Measurements from ENCODE around the gene KLF6.

Gene KLF6

DNA sequence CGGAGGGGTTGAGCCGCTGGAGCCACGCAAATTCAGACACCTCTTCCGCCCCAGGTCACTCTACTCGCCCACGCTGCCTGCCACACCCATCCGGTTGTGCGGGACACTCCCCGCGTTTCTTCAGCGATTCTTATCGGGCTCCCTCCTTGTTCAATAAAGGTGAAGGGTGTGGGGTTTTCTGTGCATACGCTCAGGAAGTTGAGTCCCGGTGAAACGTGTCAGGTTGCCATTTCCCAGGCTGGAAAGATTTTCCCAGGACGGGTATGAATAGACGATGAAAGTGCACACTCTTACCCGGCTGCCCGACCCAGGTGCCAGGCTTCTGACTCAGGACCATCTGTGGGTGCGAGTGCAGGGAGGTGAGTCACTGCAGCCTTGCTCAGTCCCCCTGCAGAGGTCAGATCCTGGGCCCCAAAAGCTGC lies 22.0 kb downstream of the KLF6 start:
- H3K27ac ChIP-seq (ENCODE audit: low read depth, low read length, severe bottlenecking) = no peak overlapping the region

DNA sequence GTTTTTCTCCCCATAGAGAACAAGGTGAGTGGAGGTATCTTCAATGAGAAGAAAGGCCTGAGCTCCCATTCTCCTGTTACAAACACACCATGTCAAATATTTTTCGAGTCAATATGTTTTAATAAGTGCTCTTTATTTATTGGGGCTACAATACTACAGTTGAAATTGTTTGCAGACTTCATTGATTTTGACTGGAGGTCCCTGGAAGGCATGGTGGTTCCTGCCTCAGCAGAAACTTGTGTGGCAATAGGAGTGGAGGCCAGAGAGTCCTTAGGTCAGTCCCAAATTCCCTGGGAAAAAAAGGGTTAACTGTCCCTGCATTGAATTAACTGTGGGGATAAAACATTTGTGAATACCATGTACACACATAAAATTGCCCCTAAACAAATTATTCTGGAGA lies 22.7 kb downstream of the KLF6 start:
- Histone ChIP-seq H3K36me3 (ENCODE audit: control insufficient read depth, insufficient read depth, low read length) (no peaks in the 10 kb centered on the region), H3K4me1 (ENCODE audit: control insufficient read depth, insufficient read depth, low read length, poor library complexity, severe bottlenecking) (peaks cover 50% of the 10 kb centered on the region), H3K9me3 (ENCODE audit: control insufficient read depth, low read length) (no peaks in the 10 kb centered on the region), H3K4me3 (ENCODE audit: extremely low read depth, insufficient read depth, low read length, poor library complexity, severe bottlenecking) (no peak overlapping the region), H3K27ac (ENCODE audit: low read depth, low read length, severe bottlenecking) (no peak overlapping the region)
- no CpG with 5 or more reads among the region's 1 CpG for WGBS, 2 experiments (ENCODE audit: insufficient coverage in 2 of 2)

More for the DNA sequence above, 22.0 kb downstream of the KLF6 start:
- H3K4me3 ChIP-seq (ENCODE audit: extremely low read depth, insufficient read depth, low read length, poor library complexity, severe bottlenecking) = no peak overlapping the region
- 92 to 94% methylated on average over 20 of the region's 20 CpGs for WGBS, 2 experiments (ENCODE audit: insufficient coverage in 2 of 2)
- H3K9me3 ChIP-seq (ENCODE audit: control insufficient read depth, low read length) = no peaks in the 10 kb centered on the region
- peaks cover 43% of the 10 kb centered on the region for H3K4me1 ChIP-seq (ENCODE audit: control insufficient read depth, insufficient read depth, low read length, poor library complexity, severe bottlenecking)
- H3K36me3 ChIP-seq (ENCODE audit: control insufficient read depth, insufficient read depth, low read length) = no peaks in the 10 kb centered on the region

DNA sequence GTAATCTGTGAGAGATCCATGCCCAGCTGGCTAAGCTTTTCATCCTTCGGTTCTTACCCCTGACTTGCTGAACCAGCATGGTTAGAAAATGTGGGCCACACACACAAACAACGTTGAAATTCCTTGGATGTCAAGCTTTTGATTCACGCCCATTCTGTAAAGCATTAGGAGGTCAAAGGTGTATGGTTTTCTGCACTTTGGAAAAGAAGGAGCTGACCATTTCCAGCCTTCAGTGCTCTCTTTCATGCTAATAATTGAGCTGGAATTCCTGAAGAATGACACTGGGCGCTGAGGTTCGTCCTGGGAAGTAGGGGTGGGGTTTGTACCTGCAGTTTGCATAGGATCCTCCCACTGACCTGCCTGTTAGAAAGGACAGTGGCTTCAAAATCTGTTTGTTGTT lies 23.1 kb downstream of the KLF6 start:
- Histone ChIP-seq H3K4me3 (ENCODE audit: extremely low read depth, insufficient read depth, low read length, poor library complexity, severe bottlenecking) (no peak overlapping the region), H3K4me1 (ENCODE audit: control insufficient read depth, insufficient read depth, low read length, poor library complexity, severe bottlenecking) (peaks cover 53% of the 10 kb centered on the region), H3K36me3 (ENCODE audit: control insufficient read depth, insufficient read depth, low read length) (no peaks in the 10 kb centered on the region), H3K9me3 (ENCODE audit: control insufficient read depth, low read length) (no peaks in the 10 kb centered on the region), H3K27ac (ENCODE audit: low read depth, low read length, severe bottlenecking) (no peak overlapping the region)
- WGBS, 2 experiments (ENCODE audit: insufficient coverage in 2 of 2) = 29 to 40% methylated on average over 4 to 5 of the region's 5 CpGs

DNA sequence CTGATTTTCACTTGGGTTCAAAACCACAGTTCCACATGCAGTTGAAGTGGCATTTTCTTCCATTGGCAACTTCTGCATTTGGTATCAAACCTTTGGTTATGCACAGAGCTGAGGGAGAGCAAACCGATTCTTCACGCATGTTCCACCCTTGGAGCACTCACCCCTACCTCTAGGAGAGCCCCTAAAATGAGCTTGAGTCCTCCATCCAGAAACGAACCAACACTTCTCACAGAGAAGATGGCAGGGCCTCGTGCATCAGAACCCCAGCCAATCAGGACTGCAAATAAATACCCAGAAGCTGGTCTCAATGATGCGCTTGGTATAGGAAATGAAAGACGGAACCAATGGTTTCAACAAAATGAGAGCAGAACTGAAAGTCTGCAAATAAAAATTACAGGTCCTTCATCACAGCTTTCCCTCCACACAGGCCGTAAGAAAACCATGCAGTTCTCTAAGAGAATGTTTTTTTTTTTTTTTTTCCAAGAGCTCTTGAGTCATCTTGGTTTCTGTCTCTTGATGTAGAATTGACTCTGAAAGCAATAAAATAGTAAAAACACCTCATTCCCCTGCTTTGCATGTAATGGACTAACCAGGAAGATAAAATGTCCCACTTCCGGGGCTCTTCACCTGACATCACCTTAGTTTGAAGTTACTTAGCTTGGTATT lies 23.9 kb downstream of the KLF6 start:
- Histone ChIP-seq H3K4me3 (ENCODE audit: extremely low read depth, insufficient read depth, low read length, poor library complexity, severe bottlenecking) (no peak overlapping the region), H3K27ac (ENCODE audit: low read depth, low read length, severe bottlenecking) (no peak overlapping the region), H3K36me3 (ENCODE audit: control insufficient read depth, insufficient read depth, low read length) (no peaks in the 10 kb centered on the region), H3K4me1 (ENCODE audit: control insufficient read depth, insufficient read depth, low read length, poor library complexity, severe bottlenecking) (peaks cover 56% of the 10 kb centered on the region), H3K9me3 (ENCODE audit: control insufficient read depth, low read length) (no peaks in the 10 kb centered on the region)
- WGBS, 2 experiments (ENCODE audit: insufficient coverage in 2 of 2) = 89 to 100% methylated on average over 3 of the region's 8 CpGs

DNA sequence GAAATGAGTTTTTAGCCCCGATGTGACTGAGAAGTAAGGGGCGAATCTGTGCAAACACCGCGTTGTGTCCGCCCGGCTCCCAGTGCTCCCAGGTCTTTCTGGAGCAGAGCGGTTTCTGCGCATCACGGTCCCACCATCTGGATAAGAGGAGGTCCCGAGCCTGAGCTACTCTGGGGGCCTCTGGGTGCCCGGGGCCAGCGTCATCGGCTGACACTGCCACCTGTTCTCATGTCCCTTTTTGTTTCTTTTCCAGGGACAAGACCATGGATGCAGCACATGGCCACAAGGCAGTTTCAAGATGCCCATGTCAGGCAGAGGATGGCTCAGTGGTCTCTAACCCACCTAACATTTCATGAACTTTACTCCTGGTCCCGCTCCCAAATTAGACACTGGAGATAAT lies 24.9 kb downstream of the KLF6 start:
- no peaks in the 10 kb centered on the region for H3K9me3 ChIP-seq (ENCODE audit: control insufficient read depth, low read length)
- peaks cover 66% of the 10 kb centered on the region for H3K4me1 ChIP-seq (ENCODE audit: control insufficient read depth, insufficient read depth, low read length, poor library complexity, severe bottlenecking)
- no peak overlapping the region for H3K27ac ChIP-seq (ENCODE audit: low read depth, low read length, severe bottlenecking)
- no peak overlapping the region for H3K4me3 ChIP-seq (ENCODE audit: extremely low read depth, insufficient read depth, low read length, poor library complexity, severe bottlenecking)
- WGBS, 2 experiments (ENCODE audit: insufficient coverage in 2 of 2) = 96 to 99% methylated on average over 12 to 13 of the region's 14 CpGs
- no peaks in the 10 kb centered on the region for H3K36me3 ChIP-seq (ENCODE audit: control insufficient read depth, insufficient read depth, low read length)

DNA sequence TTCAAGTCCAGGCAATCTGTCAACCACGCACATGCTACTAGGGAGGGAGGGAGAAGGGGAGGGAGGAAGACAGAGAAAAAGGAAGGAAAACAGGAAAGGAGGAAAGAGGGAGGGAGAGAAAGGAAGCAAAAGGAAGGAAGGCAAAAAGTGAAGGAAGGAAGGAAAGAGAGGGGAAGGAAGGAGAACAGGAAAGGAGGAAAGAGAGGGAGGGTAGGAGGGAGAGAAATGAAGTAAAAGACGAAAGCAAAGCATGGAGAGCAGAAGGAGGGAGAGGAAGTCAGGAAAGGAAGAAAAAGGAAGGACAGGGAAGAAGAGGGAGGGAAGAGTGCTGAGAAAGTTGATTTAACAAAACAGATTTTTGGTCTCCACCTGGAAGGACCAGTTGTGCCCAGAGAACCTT lies 25.6 kb downstream of the KLF6 start:
- no peak overlapping the region for H3K4me3 ChIP-seq (ENCODE audit: extremely low read depth, insufficient read depth, low read length, poor library complexity, severe bottlenecking)
- H3K4me1 ChIP-seq (ENCODE audit: control insufficient read depth, insufficient read depth, low read length, poor library complexity, severe bottlenecking) = peaks cover 73% of the 10 kb centered on the region
- H3K27ac ChIP-seq (ENCODE audit: low read depth, low read length, severe bottlenecking) = no peak overlapping the region
- H3K9me3 ChIP-seq (ENCODE audit: control insufficient read depth, low read length) = no peaks in the 10 kb centered on the region
- no peaks in the 10 kb centered on the region for H3K36me3 ChIP-seq (ENCODE audit: control insufficient read depth, insufficient read depth, low read length)
- 96% methylated on average over 2 of the region's 2 CpGs for WGBS, 2 experiments (ENCODE audit: insufficient coverage in 2 of 2)

DNA sequence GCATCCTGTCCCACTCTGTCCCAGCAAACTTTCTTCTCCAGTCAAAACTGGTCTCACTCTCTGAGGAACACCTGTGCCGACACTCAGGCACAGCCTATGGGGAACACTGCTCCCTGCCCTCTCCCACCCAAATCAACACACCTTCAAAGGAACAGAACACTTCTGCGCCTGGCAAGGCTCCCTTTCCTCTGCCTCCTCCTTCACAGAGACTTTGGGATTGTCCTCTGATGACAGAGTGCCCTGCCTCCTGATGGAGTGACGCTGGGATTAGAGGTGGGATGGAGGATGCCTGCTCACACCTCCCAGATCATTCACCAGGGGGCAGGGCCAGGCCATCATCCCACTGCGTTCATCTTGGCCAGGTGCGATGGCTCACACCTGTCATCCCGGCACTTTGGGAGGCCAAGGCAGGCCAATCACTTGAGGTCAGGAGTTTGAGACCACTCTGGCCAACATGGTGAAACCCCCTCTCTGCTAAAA lies 26.5 kb downstream of the KLF6 start:
- WGBS, 2 experiments (ENCODE audit: insufficient coverage in 2 of 2) = 91 to 97% methylated on average over 3 to 4 of the region's 6 CpGs
- no peak overlapping the region for H3K4me3 ChIP-seq (ENCODE audit: extremely low read depth, insufficient read depth, low read length, poor library complexity, severe bottlenecking)
- no peak overlapping the region for H3K27ac ChIP-seq (ENCODE audit: low read depth, low read length, severe bottlenecking)
- H3K36me3 ChIP-seq (ENCODE audit: control insufficient read depth, insufficient read depth, low read length) = no peaks in the 10 kb centered on the region
- no peaks in the 10 kb centered on the region for H3K9me3 ChIP-seq (ENCODE audit: control insufficient read depth, low read length)
- peaks cover 67% of the 10 kb centered on the region for H3K4me1 ChIP-seq (ENCODE audit: control insufficient read depth, insufficient read depth, low read length, poor library complexity, severe bottlenecking)

DNA sequence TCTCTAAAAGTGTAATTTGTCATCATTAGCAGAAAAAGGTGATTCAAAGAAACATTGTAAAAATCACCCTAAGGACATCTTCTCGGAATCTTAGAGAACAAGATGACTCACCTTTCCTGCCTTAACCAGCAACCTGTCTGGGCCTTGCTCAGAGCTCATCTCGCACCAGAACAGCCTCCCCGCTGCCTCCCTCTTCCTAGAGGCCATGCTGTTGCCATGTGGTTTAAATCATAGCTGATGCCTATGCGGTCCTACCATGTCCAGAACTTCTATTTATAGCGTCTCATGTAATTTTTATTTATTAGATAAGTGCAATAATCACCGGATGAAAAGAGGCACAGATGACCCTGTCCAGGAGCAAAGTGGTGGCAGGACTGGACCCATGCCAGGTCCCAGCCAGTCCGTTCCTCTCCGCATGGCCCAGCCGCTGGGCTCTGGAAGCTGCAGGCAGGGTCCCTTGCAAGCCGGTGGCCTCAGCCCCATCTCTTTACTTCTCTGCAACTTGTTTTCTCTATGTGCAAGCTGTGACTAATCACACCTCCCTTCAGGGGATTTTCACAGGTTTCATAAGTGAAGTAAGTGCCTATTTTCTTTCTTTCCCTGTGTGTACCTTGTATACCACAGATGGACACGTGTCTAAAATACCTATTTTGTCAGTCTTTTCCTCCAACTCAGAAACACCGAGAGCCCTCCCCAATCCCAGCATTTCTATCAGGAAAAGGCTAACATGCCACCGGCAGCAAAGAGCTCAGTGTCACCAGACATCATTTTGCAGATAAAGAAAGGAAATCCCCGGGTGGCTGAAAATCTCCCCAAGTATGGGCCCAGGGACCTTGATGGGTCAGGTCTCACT lies 27.1 kb downstream of the KLF6 start:
- peaks cover 61% of the 10 kb centered on the region for H3K4me1 ChIP-seq (ENCODE audit: control insufficient read depth, insufficient read depth, low read length, poor library complexity, severe bottlenecking)
- no peak overlapping the region for H3K4me3 ChIP-seq (ENCODE audit: extremely low read depth, insufficient read depth, low read length, poor library complexity, severe bottlenecking)
- no peaks in the 10 kb centered on the region for H3K36me3 ChIP-seq (ENCODE audit: control insufficient read depth, insufficient read depth, low read length)
- H3K27ac ChIP-seq (ENCODE audit: low read depth, low read length, severe bottlenecking) = no peak overlapping the region
- H3K9me3 ChIP-seq (ENCODE audit: control insufficient read depth, low read length) = no peaks in the 10 kb centered on the region
- 79 to 88% methylated on average over 11 to 12 of the region's 14 CpGs for WGBS, 2 experiments (ENCODE audit: insufficient coverage in 2 of 2)

DNA sequence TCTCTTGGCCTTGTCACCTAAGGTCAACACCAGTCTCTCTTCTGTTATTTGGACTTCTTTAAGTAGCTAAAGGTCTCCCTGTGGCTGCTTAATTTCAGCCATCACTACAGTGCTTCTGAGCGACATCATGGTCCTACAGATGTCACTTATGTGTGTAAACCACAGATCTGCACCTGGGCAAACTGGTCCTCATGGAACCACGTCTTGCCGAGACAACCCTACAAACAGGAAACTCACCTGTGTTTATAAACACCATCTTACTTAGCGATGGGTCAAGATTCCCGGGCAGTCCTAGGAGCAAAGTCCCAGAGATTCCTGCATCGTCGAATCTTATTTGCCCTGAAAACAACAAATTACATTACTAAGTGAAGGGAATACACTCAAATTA lies 27.8 kb downstream of the KLF6 start:
- H3K4me3 ChIP-seq (ENCODE audit: extremely low read depth, insufficient read depth, low read length, poor library complexity, severe bottlenecking) = no peak overlapping the region
- H3K27ac ChIP-seq (ENCODE audit: low read depth, low read length, severe bottlenecking) = no peak overlapping the region
- peaks cover 57% of the 10 kb centered on the region for H3K4me1 ChIP-seq (ENCODE audit: control insufficient read depth, insufficient read depth, low read length, poor library complexity, severe bottlenecking)
- 95 to 96% methylated on average over 3 to 4 of the region's 7 CpGs for WGBS, 2 experiments (ENCODE audit: insufficient coverage in 2 of 2)
- H3K36me3 ChIP-seq (ENCODE audit: control insufficient read depth, insufficient read depth, low read length) = no peaks in the 10 kb centered on the region
- H3K9me3 ChIP-seq (ENCODE audit: control insufficient read depth, low read length) = no peaks in the 10 kb centered on the region

DNA sequence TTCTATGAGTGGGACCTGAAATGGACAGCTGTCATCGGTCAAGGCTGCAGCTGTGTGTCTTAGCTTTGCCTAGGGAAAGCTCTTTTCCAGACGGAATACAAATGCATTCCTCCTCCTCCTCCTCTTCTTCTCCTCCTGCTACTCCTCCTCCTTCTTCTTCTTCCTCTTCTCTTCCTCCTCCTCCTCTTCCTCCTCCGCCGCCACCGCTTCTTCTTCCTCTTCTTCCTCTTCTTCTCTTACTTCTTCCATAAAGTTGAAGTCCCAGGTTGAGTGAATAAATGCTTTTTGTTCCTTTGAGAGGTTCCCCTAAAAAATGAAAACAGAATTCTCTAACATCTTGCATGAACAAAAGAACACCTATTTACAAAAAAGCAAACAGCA lies 28.7 kb downstream of the KLF6 start:
- no peak overlapping the region for H3K4me3 ChIP-seq (ENCODE audit: extremely low read depth, insufficient read depth, low read length, poor library complexity, severe bottlenecking)
- no peak overlapping the region for H3K27ac ChIP-seq (ENCODE audit: low read depth, low read length, severe bottlenecking)
- H3K4me1 ChIP-seq (ENCODE audit: control insufficient read depth, insufficient read depth, low read length, poor library complexity, severe bottlenecking) = peaks cover 48% of the 10 kb centered on the region
- no peaks in the 10 kb centered on the region for H3K9me3 ChIP-seq (ENCODE audit: control insufficient read depth, low read length)
- WGBS, 2 experiments (ENCODE audit: insufficient coverage in 2 of 2) = 81 to 89% methylated on average over 2 of the region's 5 CpGs
- H3K36me3 ChIP-seq (ENCODE audit: control insufficient read depth, insufficient read depth, low read length) = no peaks in the 10 kb centered on the region

All from mesodermal cell (in vitro differentiated cells).